T-helper 17 cell (primary cell): Measurements from ENCODE around the gene APCDD1L. TPM values are rescaled to one million over a fixed set of nuclear protein-coding genes. Genes with fewer than 3 reads are reported as not detected.

Experiments
- ATAC-seq: fragments of 150-1000 bp; cut with Tn5 transposase; 2 replicates; pipeline ENCODE4 v1.10.0; 2021; ENCODE audit warnings: mild to moderate bottlenecking, moderate library complexity
- DNase-seq, 3 donors: peaks; one replicate each; pipeline versions ENCODE4 v3.0.0 to v3.0.0-alpha.2; 2020 to 2021
- H3K9me3 ChIP-seq: one replicate; pipeline ENCODE4 v1.7.0; 2013; ENCODE audit warnings: low read length, mild to moderate bottlenecking; ENCODE audit not compliant: control insufficient read depth, poor library complexity, severe bottlenecking
- H3K27ac Mint-ChIP-seq: one replicate; pipeline ENCODE4 v1.8.0; 2022; ENCODE audit warnings: mild to moderate bottlenecking, moderate library complexity, mixed read lengths
- H3K27me3 Mint-ChIP-seq: one replicate; pipeline ENCODE4 v1.8.0; 2022; ENCODE audit warnings: mixed read lengths
- H3K36me3 Mint-ChIP-seq: one replicate; pipeline ENCODE4 v1.8.0; 2022; ENCODE audit warnings: low read depth, mixed read lengths
- H3K4me1 Mint-ChIP-seq: one replicate; pipeline ENCODE4 v1.8.0; 2022; ENCODE audit warnings: mild to moderate bottlenecking, mixed read lengths
- H3K4me3 Mint-ChIP-seq: one replicate; pipeline ENCODE4 v1.8.0; 2022; ENCODE audit warnings: mild to moderate bottlenecking, moderate library complexity, mixed read lengths
- total RNA-seq, 4 donors: library from RNA in 2 of 4; stranded (reverse) in 2 of 4; gene quantifications; one replicate each; pipeline ENCODE4 v1.2.3 and lab custom pipeline; 2022 to 2026

Gene APCDD1L
- total RNA-seq, 2 donors from 2014 or later = not detected

DNA sequence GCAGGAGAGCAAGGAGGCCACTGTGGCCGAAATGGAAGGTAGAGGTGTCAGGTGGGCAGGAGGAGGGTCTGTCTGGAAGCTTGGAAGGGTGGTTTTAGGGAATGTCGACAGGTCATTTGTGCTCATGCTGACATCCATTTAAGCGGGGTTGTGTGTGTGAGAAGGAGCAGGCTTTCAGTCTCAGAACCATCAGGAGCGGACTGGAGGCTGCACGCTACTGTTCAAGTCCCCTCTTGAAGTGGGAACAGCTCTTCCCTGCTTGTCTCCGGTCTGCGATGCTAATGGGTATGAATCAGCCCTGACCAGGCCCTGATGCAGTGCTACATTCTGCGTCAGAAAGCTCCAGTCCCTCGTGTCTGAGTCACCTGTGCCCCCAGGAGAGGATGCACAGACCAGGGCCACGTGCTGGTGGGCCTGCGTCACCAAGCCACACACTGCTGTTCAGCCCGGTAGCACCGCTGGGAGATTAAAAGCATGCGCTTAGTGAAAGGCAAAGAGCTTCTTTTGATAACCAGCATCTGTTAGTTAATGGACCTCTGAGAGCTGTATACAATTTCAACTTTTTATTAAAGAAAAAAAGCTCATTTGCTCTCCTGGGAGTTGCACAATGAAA, 58.0 kb downstream of the APCDD1L start:
- Mint-ChIP-seq H3K27ac (no peak overlapping the region), H3K4me3 (no peak overlapping the region), H3K27me3 (no peaks in the 10 kb centered on the region), H3K36me3 (peaks cover 10% of the 10 kb centered on the region), H3K4me1 (no peaks in the 10 kb centered on the region)
- ATAC-seq (no peak), DNase-seq (no peak)
- no peaks in the 10 kb centered on the region for H3K9me3 ChIP-seq

GRCh38 chr20:58454460-58454859, 60.7 kb downstream of the APCDD1L start:
- Mint-ChIP-seq H3K36me3 (peaks cover 10% of the 10 kb centered on the region), H3K4me3 (no peak overlapping the region), H3K27me3 (no peaks in the 10 kb centered on the region), H3K27ac (no peak overlapping the region), H3K4me1 (no peaks in the 10 kb centered on the region)
- no peaks in the 10 kb centered on the region for H3K9me3 ChIP-seq
- ATAC-seq (no peak), DNase-seq (no peak)

GRCh38 chr20:58453391-58453790, 61.8 kb downstream of the APCDD1L start:
- peaks cover 12% of the 10 kb centered on the region for H3K36me3 Mint-ChIP-seq
- H3K27me3 Mint-ChIP-seq = no peaks in the 10 kb centered on the region
- no peak for ATAC-seq
- H3K4me3 Mint-ChIP-seq = no peak overlapping the region
- DNase-seq = no peak
- no peak overlapping the region for H3K27ac Mint-ChIP-seq
- H3K9me3 ChIP-seq = no peaks in the 10 kb centered on the region
- H3K4me1 Mint-ChIP-seq = no peaks in the 10 kb centered on the region

GRCh38 chr20:58452667-58453255, 62.4 kb downstream of the APCDD1L start:
- DNase-seq = no peak
- no peaks in the 10 kb centered on the region for H3K9me3 ChIP-seq
- Mint-ChIP-seq H3K36me3 (peaks cover 14% of the 10 kb centered on the region), H3K4me1 (no peaks in the 10 kb centered on the region), H3K27me3 (no peaks in the 10 kb centered on the region), H3K27ac (no peak overlapping the region), H3K4me3 (no peak overlapping the region)
- no peak for ATAC-seq

- no peak overlapping the region for H3K27ac Mint-ChIP-seq
- H3K9me3 ChIP-seq = no peaks in the 10 kb centered on the region
- H3K27me3 Mint-ChIP-seq = no peaks in the 10 kb centered on the region
- ATAC-seq (no peak), DNase-seq (no peak)
- H3K4me1 Mint-ChIP-seq = peaks cover 5% of the 10 kb centered on the region
- H3K4me3 Mint-ChIP-seq = no peak overlapping the region
- peaks cover 11% of the 10 kb centered on the region for H3K36me3 Mint-ChIP-seq
Observed at GRCh38 chr20:58450254-58450653, 64.9 kb downstream of the APCDD1L start.

GRCh38 chr20:58449681-58450221, 65.4 kb downstream of the APCDD1L start:
- no peaks in the 10 kb centered on the region for H3K9me3 ChIP-seq
- no peak overlapping the region for H3K4me3 Mint-ChIP-seq
- H3K27me3 Mint-ChIP-seq = no peaks in the 10 kb centered on the region
- H3K36me3 Mint-ChIP-seq = peaks cover 10% of the 10 kb centered on the region
- H3K27ac Mint-ChIP-seq = peak overlapping the region; percentile 60
- DNase-seq (no peak), ATAC-seq (no peak)
- H3K4me1 Mint-ChIP-seq = peaks cover 5% of the 10 kb centered on the region

- peak overlapping the region; percentile 60 for H3K27ac Mint-ChIP-seq
Observed at GRCh38 chr20:58448958-58449357, 66.2 kb downstream of the APCDD1L start.

DNA sequence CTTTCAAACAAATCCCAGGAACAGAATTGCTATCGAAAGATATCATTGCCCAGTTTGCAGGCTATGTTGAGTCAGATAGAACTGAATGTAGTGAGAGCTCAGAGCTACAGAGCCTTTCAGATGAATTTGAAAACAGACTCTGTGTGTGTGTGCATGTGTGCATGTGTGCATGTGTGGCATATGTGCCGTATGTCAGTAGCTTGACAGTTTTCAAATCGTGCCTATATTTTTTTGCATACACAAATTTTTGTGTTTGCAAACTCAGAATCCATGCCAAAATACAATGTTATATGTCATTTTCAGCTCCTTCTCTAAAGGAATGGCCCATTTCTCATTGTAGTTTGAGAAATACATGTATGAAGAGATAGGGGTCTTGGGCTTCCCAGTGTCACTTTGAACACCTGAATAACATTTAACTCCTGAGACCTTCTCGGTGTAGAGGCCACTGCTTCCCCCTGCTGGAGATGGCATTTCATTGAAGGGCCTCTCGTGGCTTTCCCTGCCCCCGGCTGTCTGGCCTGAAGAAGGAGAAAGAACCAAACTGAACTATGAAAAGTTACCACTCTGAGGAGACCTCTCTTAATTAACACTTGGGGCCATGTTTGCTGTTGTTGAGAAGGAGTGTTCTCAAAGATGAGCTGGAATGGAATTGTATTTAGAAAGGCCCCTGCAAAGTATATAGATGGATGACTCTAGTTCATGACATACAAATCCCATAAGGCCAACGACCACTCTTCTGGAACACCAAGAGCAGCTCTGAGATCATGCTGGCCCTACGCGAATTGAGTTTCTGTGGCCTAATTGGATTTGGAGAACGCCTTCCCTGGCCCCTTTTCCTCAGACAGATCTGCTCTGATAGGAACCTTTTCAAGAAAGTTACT, 67.4 kb downstream of the APCDD1L start:
- no peaks in the 10 kb centered on the region for H3K9me3 ChIP-seq
- Mint-ChIP-seq H3K4me1 (peaks cover 8% of the 10 kb centered on the region), H3K4me3 (no peak overlapping the region), H3K36me3 (peaks cover 11% of the 10 kb centered on the region), H3K27me3 (no peaks in the 10 kb centered on the region), H3K27ac (no peak overlapping the region)
- peak; percentile 21 to 29 (median 22) for DNase-seq
- peak; percentile 71 for ATAC-seq

More at GRCh38 chr20:58448958-58449357, 66.2 kb downstream of the APCDD1L start:
- DNase-seq = no peak
- H3K27me3 Mint-ChIP-seq = no peaks in the 10 kb centered on the region
- no peak overlapping the region for H3K4me3 Mint-ChIP-seq
- peaks cover 5% of the 10 kb centered on the region for H3K4me1 Mint-ChIP-seq
- no peaks in the 10 kb centered on the region for H3K9me3 ChIP-seq
- no peak for ATAC-seq
- peaks cover 9% of the 10 kb centered on the region for H3K36me3 Mint-ChIP-seq

GRCh38 chr20:58446960-58447265, 68.3 kb downstream of the APCDD1L start:
- Mint-ChIP-seq H3K4me3 (no peak overlapping the region), H3K27me3 (no peaks in the 10 kb centered on the region), H3K4me1 (peaks cover 8% of the 10 kb centered on the region), H3K27ac (no peak overlapping the region), H3K36me3 (peaks cover 13% of the 10 kb centered on the region)
- no peak for ATAC-seq
- H3K9me3 ChIP-seq = no peaks in the 10 kb centered on the region
- DNase-seq = no peak

DNA sequence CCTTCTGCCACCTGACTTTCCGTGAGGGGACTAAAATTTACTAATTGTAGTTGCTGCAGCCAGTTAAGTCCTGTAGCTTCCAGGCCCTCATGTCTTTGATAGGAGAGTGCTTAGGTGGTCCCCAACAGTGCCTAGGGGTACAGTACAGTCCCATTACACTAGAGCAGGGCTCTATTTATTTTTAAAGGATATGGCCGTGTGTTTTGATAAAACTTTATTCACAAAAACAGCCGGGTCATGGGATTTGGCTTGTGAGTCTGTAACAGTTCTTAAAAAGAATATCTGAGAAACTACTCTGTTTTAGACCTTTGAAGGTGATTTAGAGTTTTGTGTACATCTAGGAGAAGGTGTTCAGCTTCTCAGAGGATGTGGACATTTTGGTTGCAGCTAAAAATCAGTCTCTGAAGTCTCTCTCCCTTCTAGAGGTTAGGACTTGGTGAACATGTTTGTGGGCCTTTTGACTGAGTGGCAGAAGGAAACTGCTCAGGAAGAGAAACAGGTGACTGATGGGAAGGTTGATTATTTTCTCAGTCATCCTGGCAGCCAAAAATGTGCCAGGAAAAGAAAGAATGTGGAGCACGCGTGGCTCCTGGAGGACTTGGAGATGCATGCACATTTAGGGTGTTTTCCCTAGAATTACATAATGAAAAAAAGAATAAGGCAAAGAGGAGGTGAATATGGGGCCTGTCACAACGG, 68.8 kb downstream of the APCDD1L start:
- ATAC-seq (no peak), DNase-seq (no peak)
- Mint-ChIP-seq H3K27ac (no peak overlapping the region), H3K36me3 (peaks cover 13% of the 10 kb centered on the region), H3K4me3 (no peak overlapping the region), H3K4me1 (peaks cover 10% of the 10 kb centered on the region), H3K27me3 (no peaks in the 10 kb centered on the region)
- H3K9me3 ChIP-seq = no peaks in the 10 kb centered on the region

DNA sequence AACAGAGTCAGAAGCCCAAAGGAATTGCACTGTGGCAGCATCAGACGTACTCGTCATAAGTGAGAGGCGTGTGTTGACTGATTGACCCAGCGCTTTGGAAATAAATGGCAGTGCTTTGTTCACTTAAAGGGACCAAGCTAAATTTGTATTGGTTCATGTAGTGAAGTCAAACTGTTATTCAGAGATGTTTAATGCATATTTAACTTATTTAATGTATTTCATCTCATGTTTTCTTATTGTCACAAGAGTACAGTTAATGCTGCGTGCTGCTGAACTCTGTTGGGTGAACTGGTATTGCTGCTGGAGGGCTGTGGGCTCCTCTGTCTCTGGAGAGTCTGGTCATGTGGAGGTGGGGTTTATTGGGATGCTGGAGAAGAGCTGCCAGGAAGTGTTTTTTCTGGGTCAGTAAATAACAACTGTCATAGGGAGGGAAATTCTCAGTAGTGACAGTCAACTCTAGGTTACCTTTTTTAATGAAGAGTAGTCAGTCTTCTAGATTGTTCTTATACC, 70.4 kb downstream of the APCDD1L start:
- DNase-seq = no peak
- Mint-ChIP-seq H3K4me3 (no peak overlapping the region), H3K4me1 (peaks cover 10% of the 10 kb centered on the region), H3K36me3 (peaks cover 11% of the 10 kb centered on the region), H3K27ac (peak overlapping the region; percentile 2), H3K27me3 (no peaks in the 10 kb centered on the region)
- H3K9me3 ChIP-seq = no peaks in the 10 kb centered on the region
- no peak for ATAC-seq

DNA sequence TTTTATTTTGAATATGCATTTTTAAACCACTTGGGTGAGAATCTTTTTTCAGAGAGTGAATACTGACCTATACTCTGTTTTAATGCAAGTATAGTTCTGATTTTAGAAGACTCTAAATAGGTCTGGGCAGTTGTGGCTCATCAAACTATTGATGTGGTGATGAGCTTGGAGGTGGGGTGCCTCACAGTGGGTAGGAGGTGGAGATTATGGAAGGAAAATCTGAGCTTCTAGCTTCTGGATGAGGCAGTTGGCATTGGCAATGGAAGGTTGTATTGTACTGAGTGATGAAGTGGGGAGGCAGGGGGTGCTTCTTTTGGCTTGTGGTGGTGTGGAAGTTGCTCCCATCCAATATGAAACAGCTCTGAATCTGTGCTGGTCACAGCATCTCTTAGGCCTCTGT, 73.5 kb downstream of the APCDD1L start:
- no peaks in the 10 kb centered on the region for H3K9me3 ChIP-seq
- Mint-ChIP-seq H3K4me1 (peaks cover 17% of the 10 kb centered on the region), H3K27me3 (no peaks in the 10 kb centered on the region), H3K4me3 (no peak overlapping the region), H3K27ac (peak overlapping the region; percentile 84), H3K36me3 (peaks cover 7% of the 10 kb centered on the region)
- no peak for DNase-seq
- ATAC-seq = no peak
